ENCODE data around the gene NEU2.

DNA sequence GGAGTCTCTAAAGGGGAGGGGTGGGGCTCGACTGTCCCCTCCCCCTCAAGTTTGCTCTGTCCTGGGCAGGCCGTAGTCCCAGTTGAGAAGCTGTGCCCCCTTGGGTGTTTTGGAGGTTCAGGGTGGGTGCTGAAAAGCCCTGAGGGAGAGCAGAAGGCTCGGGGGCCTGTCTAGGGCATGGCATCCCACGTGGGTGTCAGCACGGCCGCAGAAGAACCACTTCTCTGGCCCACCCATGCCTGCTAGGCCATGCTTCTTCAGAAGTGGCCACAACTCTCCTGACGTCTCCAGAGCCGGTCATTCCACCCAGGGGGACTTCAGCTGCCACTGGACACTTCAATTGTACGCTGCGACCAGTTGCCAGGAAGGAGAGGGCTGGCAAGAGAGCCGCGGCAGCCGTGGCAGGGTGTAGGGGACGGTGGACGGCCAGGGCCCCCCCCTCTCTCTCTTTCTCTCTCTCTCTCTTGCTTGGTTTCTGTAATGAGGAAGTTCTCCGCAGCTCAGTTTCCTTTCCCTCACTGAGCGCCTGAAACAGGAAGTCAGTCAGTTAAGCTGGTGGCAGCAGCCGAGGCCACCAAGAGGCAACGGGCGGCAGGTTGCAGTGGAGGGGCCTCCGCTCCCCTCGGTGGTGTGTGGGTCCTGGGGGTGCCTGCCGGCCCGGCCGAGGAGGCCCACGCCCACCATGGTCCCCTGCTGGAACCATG, 27.5 kb downstream of the NEU2 start, which contains the start of gene INPP5D:
- TF ChIP-seq LCOR (CRISPR knock-in tag; IDR thresholded peaks at IDR 0.05) = no peak
- TF ChIP-seq, protein P1, sequence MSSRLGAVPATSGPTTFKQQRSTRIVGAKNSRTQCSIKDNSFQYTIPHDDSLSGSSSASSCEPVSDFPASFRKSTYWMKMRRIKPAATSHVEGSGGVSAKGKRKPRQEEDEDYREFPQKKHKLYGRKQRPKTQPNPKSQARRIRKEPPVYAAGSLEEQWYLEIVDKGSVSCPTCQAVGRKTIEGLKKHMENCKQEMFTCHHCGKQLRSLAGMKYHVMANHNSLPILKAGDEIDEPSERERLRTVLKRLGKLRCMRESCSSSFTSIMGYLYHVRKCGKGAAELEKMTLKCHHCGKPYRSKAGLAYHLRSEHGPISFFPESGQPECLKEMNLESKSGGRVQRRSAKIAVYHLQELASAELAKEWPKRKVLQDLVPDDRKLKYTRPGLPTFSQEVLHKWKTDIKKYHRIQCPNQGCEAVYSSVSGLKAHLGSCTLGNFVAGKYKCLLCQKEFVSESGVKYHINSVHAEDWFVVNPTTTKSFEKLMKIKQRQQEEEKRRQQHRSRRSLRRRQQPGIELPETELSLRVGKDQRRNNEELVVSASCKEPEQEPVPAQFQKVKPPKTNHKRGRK (tag; IDR thresholded peaks at IDR 0.05) = no peak
- no peak for TF ChIP-seq PCBP2 (IDR thresholded peaks at IDR 0.05; ENCODE audit: low read depth, low read length, poor library complexity, severe bottlenecking)
- no peak for TF ChIP-seq WHSC1 (IDR thresholded peaks at IDR 0.05; ENCODE audit: low read length)
- TF ChIP-seq, protein P2, sequence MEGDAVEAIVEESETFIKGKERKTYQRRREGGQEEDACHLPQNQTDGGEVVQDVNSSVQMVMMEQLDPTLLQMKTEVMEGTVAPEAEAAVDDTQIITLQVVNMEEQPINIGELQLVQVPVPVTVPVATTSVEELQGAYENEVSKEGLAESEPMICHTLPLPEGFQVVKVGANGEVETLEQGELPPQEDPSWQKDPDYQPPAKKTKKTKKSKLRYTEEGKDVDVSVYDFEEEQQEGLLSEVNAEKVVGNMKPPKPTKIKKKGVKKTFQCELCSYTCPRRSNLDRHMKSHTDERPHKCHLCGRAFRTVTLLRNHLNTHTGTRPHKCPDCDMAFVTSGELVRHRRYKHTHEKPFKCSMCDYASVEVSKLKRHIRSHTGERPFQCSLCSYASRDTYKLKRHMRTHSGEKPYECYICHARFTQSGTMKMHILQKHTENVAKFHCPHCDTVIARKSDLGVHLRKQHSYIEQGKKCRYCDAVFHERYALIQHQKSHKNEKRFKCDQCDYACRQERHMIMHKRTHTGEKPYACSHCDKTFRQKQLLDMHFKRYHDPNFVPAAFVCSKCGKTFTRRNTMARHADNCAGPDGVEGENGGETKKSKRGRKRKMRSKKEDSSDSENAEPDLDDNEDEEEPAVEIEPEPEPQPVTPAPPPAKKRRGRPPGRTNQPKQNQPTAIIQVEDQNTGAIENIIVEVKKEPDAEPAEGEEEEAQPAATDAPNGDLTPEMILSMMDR (IDR thresholded peaks at IDR 0.05 in 2 of 3, conservative IDR thresholded peaks at IDR 0.05 in 1 of 3; ENCODE audit: insufficient read depth in 2 of 3, low read depth in 1 of 3, low read length in 3 of 3) = no peak
- TF ChIP-seq BRD4 (IDR thresholded peaks at IDR 0.05) = no peak
- no peak; the same call in 1 of the 2 replicates for TF ChIP-seq KAT7 (CRISPR knock-in tag; IDR thresholded peaks at IDR 0.05; ENCODE audit: borderline replicate concordance)
- TF ChIP-seq HOXB6 (CRISPR knock-in tag; IDR thresholded peaks at IDR 0.05; ENCODE audit: borderline replicate concordance) = no peak
- TF ChIP-seq, protein P3, sequence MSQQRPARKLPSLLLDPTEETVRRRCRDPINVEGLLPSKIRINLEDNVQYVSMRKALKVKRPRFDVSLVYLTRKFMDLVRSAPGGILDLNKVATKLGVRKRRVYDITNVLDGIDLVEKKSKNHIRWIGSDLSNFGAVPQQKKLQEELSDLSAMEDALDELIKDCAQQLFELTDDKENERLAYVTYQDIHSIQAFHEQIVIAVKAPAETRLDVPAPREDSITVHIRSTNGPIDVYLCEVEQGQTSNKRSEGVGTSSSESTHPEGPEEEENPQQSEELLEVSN (IDR thresholded peaks at IDR 0.05; ENCODE audit: borderline replicate concordance in 1 of 2, extremely low read depth in 1 of 2, insufficient read depth in 1 of 2, insufficient read length in 1 of 2, low read depth in 1 of 2, low read length in 1 of 2, poor library complexity in 1 of 2, severe bottlenecking in 1 of 2) = no peak
